NT2/D1 (cell line): ENCODE measurements around the gene RNU1-4.
"Not testable (repeated sequence)": the region's sequence is repeated elsewhere in the genome, so short reads cannot be mapped to it uniquely, and the experiment has no call there.

Source experiments
- SUZ12 ChIP-seq: IDR thresholded peaks from 2 replicates; pipeline ENCODE4 v1.6.1; 2011; ENCODE audit not compliant: insufficient read length, insufficient read depth; ENCODE audit errors: extremely low read depth
- YY1 ChIP-seq: IDR thresholded peaks from 2 replicates; pipeline ENCODE4 v1.6.1; 2011; ENCODE audit not compliant: insufficient read length, insufficient read depth

DNA sequence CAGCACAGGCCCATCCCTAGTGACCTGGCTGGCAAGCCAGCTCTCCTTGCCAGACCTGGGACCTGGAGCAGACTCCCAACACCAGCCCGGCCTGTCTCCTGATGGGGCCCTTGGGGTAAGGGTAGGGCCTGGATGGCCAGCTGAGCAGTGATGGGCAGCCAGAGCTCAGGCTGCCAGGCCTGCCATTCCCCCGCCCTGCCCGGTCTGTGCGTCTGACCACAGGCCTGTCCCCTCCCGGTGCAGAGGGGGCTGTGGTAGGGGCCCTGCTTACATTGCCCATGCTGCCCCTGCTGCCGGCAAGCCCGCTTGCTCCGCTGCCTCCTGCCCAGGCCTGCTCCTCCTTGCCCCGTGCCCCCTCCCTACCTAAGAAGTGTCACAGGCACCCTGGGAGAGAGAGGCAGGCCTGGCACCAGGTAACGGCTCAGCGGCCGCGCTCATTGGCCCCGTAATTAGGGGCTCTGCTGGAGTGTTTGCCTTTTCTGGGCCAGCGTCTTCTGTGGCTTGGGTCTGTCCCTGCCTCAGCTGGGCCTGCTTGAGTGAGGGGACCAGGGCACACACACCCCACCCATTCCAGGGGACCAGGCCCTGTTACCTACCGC lies 35.7 kb upstream of the RNU1-4 start:
- TF ChIP-seq SUZ12, YY1: not testable (repeated sequence)
